DMS 273 treated with DMSO at 0.1 percent for 48 hours (cell line): Measurements from ENCODE around the gene CDK12.

Experiments used
- DNase-seq: peaks from one replicate; lab custom pipeline; 2025; lab: John Stamatoyannopoulos, UW

The CDK12 gene

DNA sequence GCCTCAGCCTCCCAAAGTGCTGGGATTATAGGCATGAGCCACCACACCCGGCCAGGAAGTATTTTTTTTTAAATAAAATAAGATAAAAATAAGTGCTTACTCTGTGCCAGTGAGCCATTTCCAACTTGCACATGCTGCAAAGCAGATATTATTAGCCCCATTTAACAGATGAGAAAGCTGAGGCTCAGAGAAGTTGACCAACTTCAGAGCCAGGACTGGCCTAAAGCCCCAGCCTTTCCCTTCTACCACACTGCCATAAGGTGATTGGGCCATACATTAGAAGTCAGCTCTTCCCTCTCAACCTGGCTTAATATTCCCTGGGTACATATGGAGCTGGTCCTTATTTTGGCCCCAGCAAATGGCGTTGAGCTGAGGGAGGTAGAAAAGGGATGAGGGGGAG is 121.4 kb downstream of the CDK12 start:
- DNase-seq: no peak
